Smooth muscle cell of the umbilical artery (primary cell): ENCODE results near the gene YWHAQ. TPM values are rescaled to one million over a fixed set of nuclear protein-coding genes. Genes with fewer than 3 reads are reported as not detected.

Source experiments
- total RNA-seq: library from RNA; depleted of rRNA; stranded (reverse); fragments of >200 nt; gene quantifications from 2 replicates; pipeline ENCODE4 v1.2.3, GENCODE V29; 2014

Gene YWHAQ
- total RNA-seq = 179 and 345 TPM in 2 replicates

GRCh38 chr2:9630736-9631552, at the start of gene YWHAQ:
YWHAQ (minus strand) TSS chr2:9630997; CDS start chr2:9630452, 545 bp downstream.

GRCh38 chr2:9555297-9556120, 75.3 kb downstream of the YWHAQ start, which contains the start of gene ADAM17:
ADAM17 (minus strand) TSS chr2:9555830; CDS start chr2:9555605, 225 bp downstream.

Other genes starting within 250 kb of the YWHAQ start
- 29.1 and 47.9 TPM in 2 replicates for gene ITGB1BP1, start 207.5 kb downstream of the YWHAQ start, total RNA-seq
- 63.5 and 99.2 TPM in 2 replicates for gene CPSF3, start 207.3 kb downstream of the YWHAQ start, total RNA-seq
- 35.5 and 54.3 TPM in 2 replicates for gene IAH1, start 156.4 kb downstream of the YWHAQ start, total RNA-seq
- 48.1 and 64.7 TPM in 2 replicates for gene ADAM17, start 75.2 kb downstream of the YWHAQ start, total RNA-seq
- gene TAF1B, start 212.5 kb upstream of the YWHAQ start, total RNA-seq = 18.1 and 30.5 TPM in 2 replicates